Measurements from ENCODE around the gene RABAC1. TPM values are rescaled to one million over a fixed set of nuclear protein-coding genes. Genes with fewer than 3 reads are reported as not detected.

The RABAC1 gene
- total RNA-seq, 1 donor from 2014 or later = 90.6 TPM

GRCh38 chr19:41918095-41918494 is 41.0 kb downstream of the RABAC1 start:
- intact Hi-C loops (cut with micrococcal nuclease) = no loop called here

GRCh38 chr19:41917676-41918075 is 41.4 kb downstream of the RABAC1 start:
- intact Hi-C loops (cut with micrococcal nuclease) = no loop called here

GRCh38 chr19:41915776-41916414 is 43.2 kb downstream of the RABAC1 start:
- intact Hi-C loops (cut with micrococcal nuclease) = loop anchor here (2.0 kb wide), 1 partner anchor 13 kb away; the partner anchor contains the start of gene ERFL

- intact Hi-C loops (cut with micrococcal nuclease) = loop anchor here (2.0 kb wide), 1 partner anchor 14 kb away; the partner anchor contains the start of gene ERFL
Observed at GRCh38 chr19:41915021-41915775, 43.9 kb downstream of the RABAC1 start.

- intact Hi-C loops (cut with micrococcal nuclease) = loop anchor here (2.0 kb wide), 1 partner anchor 14 kb away; the partner anchor contains the start of gene ERFL
Observed at GRCh38 chr19:41914424-41914834, 44.7 kb downstream of the RABAC1 start.

GRCh38 chr19:41913538-41914423 is 45.3 kb downstream of the RABAC1 start:
- intact Hi-C loops (cut with micrococcal nuclease) = loop anchor here (2.0 kb wide), 1 partner anchor 15 kb away; the partner anchor contains the start of gene ERFL

GRCh38 chr19:41912899-41913537 is 46.1 kb downstream of the RABAC1 start:
- intact Hi-C loops (cut with micrococcal nuclease) = no loop called here

GRCh38 chr19:41911889-41912731 is 47.0 kb downstream of the RABAC1 start:
- intact Hi-C loops (cut with micrococcal nuclease) = no loop called here

- intact Hi-C loops (cut with micrococcal nuclease) = no loop called here
Observed at GRCh38 chr19:41910992-41911888, 47.9 kb downstream of the RABAC1 start.

GRCh38 chr19:41910240-41910991 is 48.7 kb downstream of the RABAC1 start:
- intact Hi-C loops (cut with micrococcal nuclease) = no loop called here

GRCh38 chr19:41909706-41910105 is 49.4 kb downstream of the RABAC1 start:
- intact Hi-C loops (cut with micrococcal nuclease) = no loop called here

- intact Hi-C loops (cut with micrococcal nuclease) = no loop called here
Observed at GRCh38 chr19:41908724-41909464, 50.2 kb downstream of the RABAC1 start.

GRCh38 chr19:41907994-41908615 is 51.0 kb downstream of the RABAC1 start:
- intact Hi-C loops (cut with micrococcal nuclease) = no loop called here

- intact Hi-C loops (cut with micrococcal nuclease) = no loop called here
Observed at GRCh38 chr19:41906916-41907680, 52.0 kb downstream of the RABAC1 start.
